Measurements from ENCODE around the gene RETNLB.

RETNLB gene

DNA sequence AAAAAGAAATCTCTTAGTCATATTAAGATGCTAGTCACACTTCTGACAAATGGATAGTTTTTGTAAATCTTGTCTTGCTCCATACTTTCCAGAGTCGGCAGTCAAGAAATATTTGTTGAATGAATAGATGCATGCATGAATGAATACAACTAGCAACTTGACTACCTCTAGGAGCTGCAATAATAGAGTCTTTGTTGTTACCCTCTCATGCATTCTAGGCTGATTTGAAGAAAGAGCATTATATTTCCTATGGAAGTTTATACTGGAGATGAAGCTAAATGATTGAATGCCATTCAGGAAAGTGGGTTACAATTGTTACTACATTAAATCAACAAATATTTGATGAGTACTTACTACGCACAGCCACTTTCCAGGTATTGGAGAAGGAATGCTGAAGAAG lies 47.2 kb upstream of the RETNLB start:
- no peaks in the 10 kb centered on the region for H4K20me1 ChIP-seq (ENCODE audit: low read depth, low read length)
- H2AFZ ChIP-seq (ENCODE audit: low read depth, low read length, severe bottlenecking): no peak overlapping the region
- no peaks in the 10 kb centered on the region for H3K79me2 ChIP-seq (ENCODE audit: insufficient read depth, low read length)
- no peaks in the 10 kb centered on the region for H3K9me3 ChIP-seq (ENCODE audit: insufficient read depth, low read length)
- no peaks in the 10 kb centered on the region; the same call in 1 of the 2 replicates for H3K9me2 ChIP-seq (replicated peaks; ENCODE audit: insufficient read depth, low read length)
- H3F3A ChIP-seq (ENCODE audit: insufficient read depth): no peaks in the 10 kb centered on the region
- TF ChIP-seq EZH2phosphoT487 (conservative IDR thresholded peaks at IDR 0.05; ENCODE audit: low read length): no peak
- TF ChIP-seq, protein P1, sequence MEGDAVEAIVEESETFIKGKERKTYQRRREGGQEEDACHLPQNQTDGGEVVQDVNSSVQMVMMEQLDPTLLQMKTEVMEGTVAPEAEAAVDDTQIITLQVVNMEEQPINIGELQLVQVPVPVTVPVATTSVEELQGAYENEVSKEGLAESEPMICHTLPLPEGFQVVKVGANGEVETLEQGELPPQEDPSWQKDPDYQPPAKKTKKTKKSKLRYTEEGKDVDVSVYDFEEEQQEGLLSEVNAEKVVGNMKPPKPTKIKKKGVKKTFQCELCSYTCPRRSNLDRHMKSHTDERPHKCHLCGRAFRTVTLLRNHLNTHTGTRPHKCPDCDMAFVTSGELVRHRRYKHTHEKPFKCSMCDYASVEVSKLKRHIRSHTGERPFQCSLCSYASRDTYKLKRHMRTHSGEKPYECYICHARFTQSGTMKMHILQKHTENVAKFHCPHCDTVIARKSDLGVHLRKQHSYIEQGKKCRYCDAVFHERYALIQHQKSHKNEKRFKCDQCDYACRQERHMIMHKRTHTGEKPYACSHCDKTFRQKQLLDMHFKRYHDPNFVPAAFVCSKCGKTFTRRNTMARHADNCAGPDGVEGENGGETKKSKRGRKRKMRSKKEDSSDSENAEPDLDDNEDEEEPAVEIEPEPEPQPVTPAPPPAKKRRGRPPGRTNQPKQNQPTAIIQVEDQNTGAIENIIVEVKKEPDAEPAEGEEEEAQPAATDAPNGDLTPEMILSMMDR (IDR thresholded peaks at IDR 0.05; ENCODE audit: insufficient read depth, low read length, poor library complexity, severe bottlenecking): no peak
- no peak overlapping the region for H3K27ac ChIP-seq (ENCODE audit: low read depth, low read length)
- H3K36me3 ChIP-seq (ENCODE audit: low read length): no peaks in the 10 kb centered on the region
- H3K27me3 ChIP-seq (ENCODE audit: low read length): no peaks in the 10 kb centered on the region
- no peak overlapping the region for H3K9ac ChIP-seq (ENCODE audit: low read length)
- H3K4me2 ChIP-seq (ENCODE audit: low read depth, low read length, poor library complexity, severe bottlenecking): no peak overlapping the region
- H3K4me3 ChIP-seq (ENCODE audit: insufficient read depth, low read length, poor library complexity, severe bottlenecking): no peak overlapping the region

DNA sequence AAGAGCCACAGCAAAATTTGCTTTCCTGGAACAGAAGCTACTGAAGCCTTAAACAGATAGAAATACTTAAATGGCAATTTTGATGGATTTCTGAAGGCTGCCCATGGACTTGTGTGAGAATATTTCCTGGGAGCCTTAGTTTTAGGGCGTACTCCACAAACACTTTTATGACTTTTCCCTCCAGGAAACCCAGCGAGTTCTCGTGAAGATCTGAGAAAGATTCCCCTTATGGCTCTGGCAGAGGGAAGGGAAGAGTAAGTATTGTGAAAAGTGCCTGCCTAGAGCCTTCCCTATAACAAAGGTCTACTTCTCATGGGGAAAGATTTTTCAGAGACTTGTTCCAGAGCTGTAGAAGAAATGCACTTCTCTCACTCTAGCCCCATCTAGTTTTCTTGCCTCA lies 34.3 kb upstream of the RETNLB start:
- Histone ChIP-seq H3K4me2 (ENCODE audit: low read depth, low read length, poor library complexity, severe bottlenecking) (no peak overlapping the region), H3K9ac (ENCODE audit: low read length) (no peak overlapping the region), H3F3A (ENCODE audit: insufficient read depth) (no peaks in the 10 kb centered on the region), H3K9me3 (ENCODE audit: insufficient read depth, low read length) (no peaks in the 10 kb centered on the region), H3K79me2 (ENCODE audit: insufficient read depth, low read length) (no peaks in the 10 kb centered on the region), H4K20me1 (ENCODE audit: low read depth, low read length) (no peaks in the 10 kb centered on the region), H3K4me3 (ENCODE audit: insufficient read depth, low read length, poor library complexity, severe bottlenecking) (no peak overlapping the region), H3K36me3 (ENCODE audit: low read length) (no peaks in the 10 kb centered on the region), H3K27ac (ENCODE audit: low read depth, low read length) (no peak overlapping the region), H3K9me2 (replicated peaks; ENCODE audit: insufficient read depth, low read length) (no peaks in the 10 kb centered on the region), H2AFZ (ENCODE audit: low read depth, low read length, severe bottlenecking) (no peak overlapping the region), H3K27me3 (ENCODE audit: low read length) (no peaks in the 10 kb centered on the region)
- no peak for TF ChIP-seq EZH2phosphoT487 (conservative IDR thresholded peaks at IDR 0.05; ENCODE audit: low read length)
- TF ChIP-seq, protein P1 (IDR thresholded peaks at IDR 0.05; ENCODE audit: insufficient read depth, low read length, poor library complexity, severe bottlenecking): no peak

DNA sequence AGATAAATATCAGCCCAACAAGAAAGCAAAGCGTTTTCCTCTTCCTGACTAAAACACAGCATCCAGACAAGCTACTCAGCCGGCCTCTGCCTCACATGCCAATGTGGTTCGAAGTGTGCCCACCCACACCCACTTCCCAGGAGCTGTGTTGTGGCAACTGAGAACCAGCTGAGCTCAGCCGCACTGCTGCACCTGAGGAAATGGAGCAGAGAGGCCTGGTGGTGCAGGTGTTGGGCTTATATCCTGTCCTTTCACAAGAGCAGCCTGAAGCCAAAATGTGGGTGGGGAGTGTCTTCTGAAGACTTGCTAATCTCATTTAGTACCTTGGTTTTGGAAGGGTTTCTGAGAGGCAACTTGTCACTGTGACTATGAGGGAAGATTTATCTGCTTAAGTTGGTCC lies 23.0 kb upstream of the RETNLB start:
- no peak for TF ChIP-seq EZH2phosphoT487 (conservative IDR thresholded peaks at IDR 0.05; ENCODE audit: low read length)
- TF ChIP-seq, protein P1 (IDR thresholded peaks at IDR 0.05; ENCODE audit: insufficient read depth, low read length, poor library complexity, severe bottlenecking): no peak
- no peak overlapping the region for H3K9ac ChIP-seq (ENCODE audit: low read length)

More for the DNA sequence above, 23.0 kb upstream of the RETNLB start:
- no peak overlapping the region for H3K27ac ChIP-seq (ENCODE audit: low read depth, low read length)
- no peak overlapping the region for H2AFZ ChIP-seq (ENCODE audit: low read depth, low read length, severe bottlenecking)
- H3K4me2 ChIP-seq (ENCODE audit: low read depth, low read length, poor library complexity, severe bottlenecking): no peak overlapping the region
- no peaks in the 10 kb centered on the region for H3K79me2 ChIP-seq (ENCODE audit: insufficient read depth, low read length)
- no peaks in the 10 kb centered on the region for H3K9me3 ChIP-seq (ENCODE audit: insufficient read depth, low read length)
- no peaks in the 10 kb centered on the region for H3F3A ChIP-seq (ENCODE audit: insufficient read depth)
- no peaks in the 10 kb centered on the region for H3K27me3 ChIP-seq (ENCODE audit: low read length)
- no peaks in the 10 kb centered on the region for H3K36me3 ChIP-seq (ENCODE audit: low read length)
- H4K20me1 ChIP-seq (ENCODE audit: low read depth, low read length): no peaks in the 10 kb centered on the region
- no peaks in the 10 kb centered on the region for H3K9me2 ChIP-seq (replicated peaks; ENCODE audit: insufficient read depth, low read length)
- H3K4me3 ChIP-seq (ENCODE audit: insufficient read depth, low read length, poor library complexity, severe bottlenecking): no peak overlapping the region
